ENCODE data around the gene SH3D19.
A peak's percentile ranks its signal among the peaks of the same experiment; 100 is the strongest.
"Not testable (repeated sequence)": the region's sequence is repeated elsewhere in the genome, so short reads cannot be mapped to it uniquely, and the experiment has no call there.

The SH3D19 gene

DNA sequence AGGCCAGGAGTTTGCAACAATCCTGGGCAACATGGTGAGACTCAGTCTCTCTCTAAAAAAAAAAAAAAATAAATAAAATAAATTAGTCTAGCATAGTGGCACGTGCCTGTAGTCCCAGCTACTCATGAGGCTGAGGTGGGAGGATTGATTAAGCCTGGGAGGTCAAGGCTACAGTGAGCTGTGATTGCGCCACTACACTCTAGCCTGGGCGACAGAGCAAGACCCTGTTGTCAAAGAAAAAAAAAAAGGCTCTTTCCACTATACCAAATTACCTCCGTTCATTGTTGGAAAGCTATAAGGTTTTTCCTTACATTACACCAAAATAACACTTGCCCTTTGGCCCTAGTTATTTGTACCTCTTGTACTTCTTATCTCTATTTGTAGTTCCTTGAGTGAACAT lies 58.3 kb downstream of the SH3D19 start:
- no peak for DNase-seq

DNA sequence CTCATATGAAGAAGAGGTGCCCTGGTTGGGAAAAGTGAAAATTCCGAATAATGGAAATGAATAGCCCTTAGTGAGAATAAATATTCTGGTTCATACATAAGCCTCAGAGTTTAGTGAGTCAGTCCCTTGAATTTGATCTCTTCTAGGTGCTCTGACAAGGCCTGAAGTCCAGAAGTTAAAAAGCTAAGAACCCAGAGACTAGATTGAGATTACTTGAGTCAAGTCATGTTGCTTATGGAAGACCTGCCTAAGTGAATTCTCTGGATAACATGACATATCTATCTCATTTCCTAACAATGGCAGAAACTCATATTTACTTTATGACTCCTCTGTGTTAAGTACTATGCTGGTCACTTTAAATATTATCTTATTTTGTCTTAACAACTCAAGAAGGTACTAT lies 58.9 kb downstream of the SH3D19 start:
- no peak for DNase-seq

DNA sequence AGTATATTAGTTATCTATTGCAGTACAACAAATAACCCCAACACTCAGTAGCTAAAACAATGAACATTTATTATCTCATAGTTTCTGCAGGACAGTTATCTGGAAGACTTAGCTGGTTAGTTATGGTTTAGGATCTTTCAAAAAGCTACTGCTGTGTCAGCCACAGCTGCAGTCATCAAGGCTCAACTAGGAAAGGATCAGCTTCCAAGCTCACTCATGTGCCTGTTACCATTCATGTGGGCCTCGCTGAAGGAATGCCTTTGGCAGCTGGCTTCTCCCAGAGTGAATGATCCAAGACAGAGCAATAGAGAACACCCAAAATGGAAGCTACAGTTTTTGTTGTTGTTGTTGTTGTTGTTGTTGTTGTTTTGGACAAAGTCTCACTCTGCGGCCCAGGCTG lies 62.0 kb downstream of the SH3D19 start:
- no peak for DNase-seq

DNA sequence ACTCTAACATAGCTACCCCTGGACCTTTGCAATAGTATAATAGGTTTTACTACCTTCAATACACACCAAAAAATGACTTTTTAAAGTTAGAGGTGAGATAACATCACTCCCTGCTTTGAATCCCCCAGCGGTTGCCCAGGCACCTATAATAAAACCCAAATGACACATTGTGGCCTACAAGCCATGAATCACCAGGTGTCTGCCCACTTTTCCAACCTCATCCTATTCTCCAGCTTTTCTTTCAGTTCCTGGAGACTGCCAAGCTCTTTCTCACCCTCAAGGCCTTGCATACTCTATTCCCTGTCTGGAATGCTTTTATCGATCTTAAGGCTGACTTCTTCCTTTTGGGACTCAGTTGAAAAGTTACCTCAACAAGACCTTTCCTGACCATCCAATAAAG lies 64.9 kb downstream of the SH3D19 start:
- DNase-seq = no peak

DNA sequence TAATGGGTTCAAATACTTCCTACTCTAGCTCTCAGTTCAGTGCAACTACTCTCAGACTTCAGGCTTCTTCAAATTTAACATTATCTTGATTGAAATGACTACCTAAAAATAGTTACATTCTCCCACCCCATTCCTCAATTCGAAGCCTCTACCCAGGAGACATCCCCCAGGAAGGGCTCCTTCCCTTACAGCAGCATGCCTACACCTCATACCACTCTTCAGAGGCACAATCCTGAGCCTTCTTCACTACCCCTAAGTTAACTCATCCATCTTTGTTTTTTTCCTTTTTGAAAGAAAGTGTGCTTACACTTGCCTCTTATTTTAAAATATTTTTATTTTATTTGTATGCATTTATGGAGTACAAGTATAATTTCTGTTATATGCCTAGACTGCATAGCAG lies 65.7 kb downstream of the SH3D19 start:
- no peak for DNase-seq

DNA sequence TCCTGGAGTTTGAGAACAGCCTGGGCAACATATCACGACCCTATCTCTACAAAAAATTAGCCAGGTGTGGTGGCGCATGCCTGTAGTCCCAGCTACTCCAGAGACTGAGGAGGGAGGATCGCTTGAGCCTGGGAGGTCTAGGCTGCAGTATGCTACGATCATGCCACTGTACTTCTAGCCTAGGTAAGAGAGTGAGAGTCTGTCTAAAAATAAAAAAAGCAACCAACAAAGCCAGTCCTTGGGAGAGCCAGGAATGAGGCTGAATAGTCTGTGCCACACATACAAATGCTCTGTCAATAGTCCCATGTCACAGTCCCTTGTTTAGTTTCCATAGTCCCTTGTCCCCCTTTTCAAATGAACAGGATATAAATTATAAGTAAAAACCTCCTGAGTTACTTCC lies 67.7 kb downstream of the SH3D19 start:
- no peak for DNase-seq

DNA sequence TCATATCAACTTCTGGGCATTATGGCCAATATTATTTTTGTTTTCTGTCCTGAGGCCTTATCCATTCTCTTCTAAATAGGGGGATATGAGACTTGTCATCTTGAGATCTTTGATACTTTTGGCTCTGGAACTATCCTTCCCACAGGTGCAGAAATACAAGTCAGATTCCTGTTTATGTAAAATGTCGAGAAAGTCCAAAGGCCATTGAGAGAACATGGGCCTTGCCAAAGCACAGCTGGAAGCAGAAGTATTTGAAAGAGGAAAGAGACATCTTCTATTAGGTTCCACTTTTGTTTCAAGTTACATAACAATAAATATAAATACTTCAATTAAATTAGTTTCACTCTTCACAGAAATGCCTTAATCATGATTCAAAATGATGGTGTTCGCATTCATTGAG lies 69.3 kb downstream of the SH3D19 start:
- no peak for DNase-seq

DNA sequence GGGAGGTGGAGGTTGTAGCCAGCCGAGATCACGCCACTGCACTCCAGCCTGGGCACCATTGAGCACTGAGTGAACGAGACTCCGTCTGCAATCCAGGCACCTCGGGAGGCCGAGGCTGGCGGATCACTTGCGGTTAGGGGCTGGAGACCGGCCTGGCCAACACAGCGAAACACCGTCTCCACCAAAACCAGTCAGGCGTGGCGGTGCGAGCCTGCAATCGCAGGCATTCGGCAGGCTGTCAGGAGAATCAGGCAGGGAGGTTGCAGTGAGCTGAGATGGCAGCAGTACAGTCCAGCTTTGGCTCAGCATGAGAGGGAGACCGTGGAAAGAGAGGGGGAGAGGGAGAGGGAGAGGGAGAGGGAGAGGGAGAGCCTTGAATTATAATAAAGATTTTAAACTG lies 69.7 kb downstream of the SH3D19 start:
- DNase-seq = not testable (repeated sequence)

DNA sequence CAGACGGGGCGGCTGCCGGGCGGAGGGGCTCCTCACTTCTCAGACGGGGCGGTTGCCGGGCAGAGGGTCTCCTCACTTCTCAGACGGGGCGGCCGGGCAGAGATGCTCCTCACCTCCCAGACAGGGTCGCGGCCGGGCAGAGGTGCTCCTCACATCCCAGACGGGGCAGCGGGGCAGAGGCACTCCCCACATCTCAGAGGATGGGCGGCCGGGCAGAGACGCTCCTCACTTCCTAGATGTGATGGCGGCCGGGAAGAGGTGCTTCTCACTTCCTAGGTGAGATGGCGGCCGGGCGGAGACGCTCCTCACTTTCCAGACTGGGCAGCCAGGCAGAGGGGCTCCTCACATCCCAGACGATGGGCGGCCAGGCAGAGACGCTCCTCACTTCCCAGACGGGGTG lies 70.2 kb downstream of the SH3D19 start:
- DNase-seq = not testable (repeated sequence)

DNA sequence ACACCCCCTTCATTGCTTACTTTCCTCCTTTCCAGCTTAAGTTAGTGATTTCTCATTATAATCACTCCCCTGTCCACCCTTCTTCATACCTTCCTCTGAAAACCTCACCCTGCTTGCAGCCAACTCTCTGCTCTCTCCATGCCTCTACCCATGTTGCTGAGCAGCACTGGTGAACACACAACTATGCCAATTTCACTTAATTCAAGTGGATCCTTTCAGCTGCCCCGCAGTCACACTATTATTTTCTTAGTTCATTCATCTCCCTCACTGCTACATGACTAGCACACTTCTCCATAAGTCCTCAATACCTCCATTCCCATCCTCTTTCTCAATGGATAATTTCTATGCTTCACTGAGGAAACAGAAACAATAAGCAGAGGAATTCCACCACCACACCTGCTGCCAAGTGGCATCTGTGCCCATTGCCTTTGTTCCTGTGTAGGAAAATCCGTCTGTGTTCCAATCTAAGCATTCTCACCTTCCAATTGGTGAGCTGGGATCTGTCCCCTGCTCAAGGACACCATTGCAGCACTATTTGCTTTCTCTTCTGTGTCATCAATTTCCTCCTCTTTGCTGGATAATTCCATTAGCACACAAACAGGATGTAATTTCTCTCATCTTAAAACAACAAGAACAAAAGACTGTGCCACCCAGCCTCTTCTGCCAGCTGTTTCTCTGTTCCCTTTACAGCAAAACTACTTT lies 73.7 kb downstream of the SH3D19 start:
- DNase-seq = no peak

DNA sequence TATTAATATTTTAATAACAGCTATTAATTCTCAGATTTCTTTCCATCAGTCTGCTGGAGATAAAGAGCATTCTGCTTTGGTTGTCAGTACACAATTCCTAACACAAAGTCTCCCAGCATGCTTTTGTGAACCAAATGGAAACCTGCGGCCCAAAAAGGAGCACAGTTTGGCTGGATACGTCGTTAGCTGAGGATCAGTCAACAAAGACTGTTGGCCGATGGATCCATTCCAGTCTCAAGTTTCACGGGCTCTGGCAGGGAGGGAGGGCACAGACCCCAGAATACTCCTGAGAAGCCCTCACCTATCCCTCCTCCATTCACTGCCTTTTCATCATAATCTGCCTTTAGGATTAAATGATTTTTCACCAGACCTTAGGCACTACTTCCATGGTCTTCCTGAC lies 74.7 kb downstream of the SH3D19 start:
- DNase-seq = no peak

DNA sequence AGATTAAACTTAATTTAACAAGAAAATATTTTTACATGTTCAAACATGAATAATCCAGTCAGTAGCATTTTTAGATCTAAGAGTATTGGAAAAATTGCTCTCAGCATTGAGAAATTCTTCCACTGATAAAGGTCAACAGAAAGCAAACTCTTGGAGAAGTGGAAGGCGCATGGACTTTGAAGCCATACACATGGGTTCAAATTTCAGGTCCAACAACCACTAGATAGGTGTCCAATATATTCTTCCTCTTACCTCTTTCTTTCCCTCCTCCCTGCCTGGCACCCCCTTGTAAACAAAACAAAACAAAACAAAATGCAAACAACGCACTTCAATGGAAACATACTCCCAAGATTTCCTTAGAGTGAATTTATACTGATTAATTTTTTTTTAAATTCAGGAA lies 76.9 kb downstream of the SH3D19 start:
- no peak for DNase-seq

DNA sequence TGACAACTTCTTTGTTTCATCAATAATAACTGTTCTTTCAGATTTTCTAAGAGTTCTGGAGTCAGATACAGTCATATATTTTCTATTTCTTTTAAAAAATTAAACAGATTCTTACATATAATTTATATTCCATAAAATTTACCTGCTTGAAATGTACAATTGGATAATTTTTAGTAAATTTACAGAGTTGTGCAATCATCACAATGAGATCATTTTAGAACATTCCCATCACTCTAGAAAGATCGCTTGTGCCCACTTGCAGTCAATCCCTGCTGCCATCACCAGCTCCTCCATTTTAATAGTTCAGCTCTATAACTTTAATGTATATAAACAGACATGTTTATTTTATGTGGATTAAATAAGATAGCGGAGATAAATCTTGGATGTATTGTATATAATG lies 78.0 kb downstream of the SH3D19 start:
- no peak for DNase-seq

DNA sequence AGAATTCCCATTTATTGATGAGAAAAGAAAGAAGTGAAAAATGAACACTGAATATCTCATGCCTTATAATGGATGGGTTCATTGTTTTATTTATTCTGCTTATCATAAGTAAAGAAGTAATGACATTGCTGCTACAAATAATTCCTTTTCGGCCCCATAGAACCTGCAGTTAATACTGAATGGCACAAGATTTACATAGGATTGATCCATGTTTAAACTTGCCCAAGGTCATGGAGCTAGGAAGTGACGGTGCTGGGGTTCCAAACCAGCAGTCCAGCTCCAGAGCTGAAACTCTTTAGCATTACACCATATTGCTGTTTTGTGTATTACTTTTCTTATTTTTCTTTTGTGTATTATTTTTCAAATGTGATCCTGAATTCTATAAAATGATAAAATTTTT lies 78.7 kb downstream of the SH3D19 start:
- DNase-seq = no peak

DNA sequence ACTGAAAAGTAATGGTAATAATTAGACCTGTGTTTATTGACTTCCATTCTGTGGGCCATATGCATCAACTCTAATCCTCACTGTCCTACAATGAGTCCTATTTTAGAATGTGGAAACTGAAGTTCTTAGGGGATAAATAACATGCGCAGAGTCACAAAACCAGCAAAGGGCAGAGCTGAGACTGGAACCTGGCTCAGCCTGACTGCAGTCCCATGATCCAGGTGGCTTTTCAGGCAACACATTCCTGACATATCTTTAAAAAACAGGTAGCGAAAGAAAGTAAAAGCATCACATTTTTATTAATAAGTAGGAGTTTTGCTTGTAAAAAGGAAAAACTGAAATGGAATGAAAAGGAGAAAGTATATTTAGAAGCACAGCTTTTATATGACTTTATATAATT lies 83.1 kb downstream of the SH3D19 start:
- DNase-seq = no peak

DNA sequence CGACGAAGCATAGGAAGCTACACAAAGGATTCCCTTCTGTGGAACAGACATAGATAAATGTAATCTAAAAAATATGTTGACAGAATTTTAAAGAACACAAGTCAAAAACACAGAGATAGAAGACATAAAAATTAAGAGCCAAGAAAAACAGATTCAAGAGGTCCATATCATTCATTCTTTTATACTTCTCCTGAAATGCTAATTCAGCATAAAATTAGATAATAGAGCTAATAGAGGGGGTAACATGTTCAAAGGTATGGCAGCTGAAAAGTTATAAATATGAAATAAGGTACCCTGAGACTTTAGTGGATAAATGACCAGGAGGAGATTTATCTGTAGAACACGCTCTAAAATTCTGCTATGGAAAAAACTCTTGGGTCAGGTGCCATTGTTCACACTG lies 85.8 kb downstream of the SH3D19 start:
- DNase-seq = no peak

DNA sequence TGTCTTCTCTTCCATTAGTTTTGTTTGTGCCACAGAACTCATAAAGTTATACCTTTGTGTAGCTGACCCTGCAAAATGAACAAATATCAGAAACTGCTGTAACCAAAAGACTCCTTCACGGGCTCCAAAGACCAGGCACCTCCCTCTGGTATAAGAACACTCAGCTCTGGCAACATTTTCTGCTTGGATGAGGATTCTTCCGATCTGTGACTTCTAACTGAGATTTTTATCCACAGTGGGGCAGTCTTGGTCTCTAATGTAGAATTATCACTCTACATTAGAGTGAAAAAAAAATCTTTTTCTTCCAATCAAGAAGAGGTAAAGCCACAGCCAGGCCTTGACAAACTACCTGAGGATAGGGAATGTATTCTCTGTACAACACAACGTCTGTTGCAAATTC lies 86.9 kb downstream of the SH3D19 start:
- DNase-seq = no peak

DNA sequence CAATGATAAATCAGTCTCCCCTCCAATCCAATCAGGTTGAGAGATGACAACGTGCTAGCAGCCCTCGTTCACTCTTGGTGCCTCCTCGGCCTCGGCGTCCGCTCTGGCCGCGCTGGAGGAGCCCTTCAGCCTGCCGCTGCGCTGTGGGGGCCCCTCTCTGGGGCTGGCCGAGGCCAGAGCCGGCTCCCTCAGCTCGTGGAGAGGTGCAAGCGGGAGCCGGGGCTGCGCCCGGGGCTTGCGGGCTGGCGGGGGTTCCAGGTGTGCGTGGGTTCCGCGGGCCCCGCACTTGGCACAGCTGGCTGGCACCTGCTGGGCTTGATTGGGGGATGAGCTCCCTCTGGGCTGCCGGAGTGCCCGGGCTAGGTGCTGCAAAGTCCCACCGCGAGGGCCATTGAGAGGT lies 89.4 kb downstream of the SH3D19 start:
- DNase-seq = no peak

DNA sequence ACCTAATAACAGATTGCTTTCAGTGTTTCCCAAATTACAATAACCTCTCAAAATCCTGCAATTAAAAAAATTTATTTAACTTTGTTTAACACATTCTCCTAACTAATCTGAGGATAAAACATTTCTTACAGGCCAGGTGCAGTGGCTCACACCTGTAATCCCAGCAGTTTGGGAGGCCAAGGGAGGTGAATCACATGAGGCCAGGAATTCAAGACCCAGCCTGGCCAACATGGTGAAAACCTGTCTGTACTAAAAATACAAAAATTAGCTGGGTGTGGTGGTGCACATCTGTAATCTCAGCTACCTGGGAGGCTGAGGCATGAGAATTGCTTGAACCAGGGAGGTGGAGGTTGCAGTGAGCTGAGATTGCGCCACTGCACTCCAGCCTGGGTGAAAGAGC lies 90.0 kb downstream of the SH3D19 start:
- not testable (repeated sequence) for DNase-seq

DNA sequence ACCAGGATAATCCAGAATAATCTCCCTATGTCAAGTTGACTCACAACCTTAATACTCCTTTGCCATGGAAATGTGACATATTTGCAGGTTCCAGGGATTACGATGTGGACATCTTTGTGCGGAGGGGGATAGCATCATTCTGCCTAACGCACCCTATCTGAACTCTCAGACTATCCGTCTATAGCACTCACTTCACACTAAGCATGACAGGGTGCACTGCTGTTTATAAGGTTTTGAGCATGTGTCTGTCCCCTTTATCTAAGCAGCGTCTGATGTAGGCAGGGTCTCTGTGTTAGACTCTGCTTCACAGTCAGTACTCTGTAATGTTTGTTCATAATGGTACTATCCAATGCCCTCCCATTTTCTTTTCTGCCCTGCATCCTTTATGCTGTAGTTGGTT lies 91.8 kb downstream of the SH3D19 start:
- DNase-seq = no peak

DNA sequence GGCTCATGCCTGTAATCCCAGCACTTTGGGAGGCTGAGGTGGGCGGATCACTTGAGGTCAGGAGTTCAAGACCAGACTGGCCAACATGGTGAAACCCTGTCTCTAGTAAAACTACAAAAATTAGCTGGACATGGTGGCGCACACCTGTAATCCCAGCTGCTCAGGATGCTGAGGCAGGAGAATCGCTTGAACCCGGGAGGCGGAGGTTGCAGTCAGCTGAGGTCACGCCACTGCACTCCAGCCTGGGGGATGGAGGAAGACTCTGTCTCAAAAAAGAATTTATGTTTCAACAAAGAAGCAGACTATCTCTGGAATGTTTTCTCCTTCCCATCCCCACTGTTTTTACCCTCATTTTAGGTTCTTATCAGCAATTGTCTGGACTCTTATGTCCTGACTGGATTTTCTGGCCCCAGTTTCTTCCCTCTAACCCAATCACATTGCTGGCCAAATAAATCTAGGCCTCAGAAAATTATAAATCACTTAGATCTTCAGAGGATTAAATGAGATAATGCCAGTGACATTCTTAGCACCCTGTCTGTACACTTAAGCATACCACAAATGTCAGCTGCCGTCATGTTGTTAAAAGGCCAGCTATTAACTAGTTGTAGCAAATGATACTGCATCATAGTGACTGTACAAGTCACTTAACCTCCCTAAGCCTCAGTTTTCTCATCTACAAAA lies 93.3 kb downstream of the SH3D19 start:
- DNase-seq = no peak

DNA sequence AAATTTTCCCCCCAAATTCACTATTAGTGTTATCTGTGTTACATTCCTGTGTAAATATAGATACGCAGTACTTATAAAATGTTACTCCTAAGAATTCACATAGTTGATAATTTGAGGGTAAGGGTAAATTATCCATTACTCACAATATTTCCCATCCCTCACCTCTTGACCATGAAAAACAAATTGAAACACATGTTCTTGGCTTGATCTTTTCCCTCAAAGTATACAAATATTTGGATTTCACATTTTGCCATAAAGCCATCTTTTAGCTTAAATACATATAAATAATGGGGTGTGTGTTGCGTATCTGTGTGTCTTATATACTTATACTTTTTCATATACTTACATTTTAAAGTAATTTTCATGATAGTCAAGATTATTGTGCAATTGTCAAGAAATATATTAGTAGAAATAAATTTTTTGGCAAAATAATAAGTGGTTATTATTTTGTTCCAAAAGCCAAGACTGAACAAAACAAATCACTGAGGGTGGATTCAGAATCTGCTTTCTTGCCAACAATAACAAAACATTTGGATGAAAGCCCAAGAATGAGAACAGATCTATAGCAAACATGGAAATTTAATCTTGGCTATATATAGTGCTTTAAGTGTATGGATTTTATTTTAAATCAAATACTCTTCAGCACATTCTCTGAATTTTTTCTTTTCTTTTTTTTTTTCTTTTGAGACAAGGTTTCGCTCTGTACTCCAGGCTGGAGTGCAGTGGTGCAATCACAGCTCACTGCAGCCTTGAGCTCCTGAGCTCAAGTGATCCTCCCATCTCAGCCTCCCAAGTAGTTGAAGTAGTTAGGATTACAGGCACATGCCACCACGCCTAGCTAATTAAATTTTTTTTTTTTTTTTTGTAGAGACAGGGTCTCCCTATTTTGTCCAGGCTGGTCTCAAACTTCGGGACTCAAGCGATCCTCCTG lies 97.0 kb downstream of the SH3D19 start:
- DNase-seq = no peak

DNA sequence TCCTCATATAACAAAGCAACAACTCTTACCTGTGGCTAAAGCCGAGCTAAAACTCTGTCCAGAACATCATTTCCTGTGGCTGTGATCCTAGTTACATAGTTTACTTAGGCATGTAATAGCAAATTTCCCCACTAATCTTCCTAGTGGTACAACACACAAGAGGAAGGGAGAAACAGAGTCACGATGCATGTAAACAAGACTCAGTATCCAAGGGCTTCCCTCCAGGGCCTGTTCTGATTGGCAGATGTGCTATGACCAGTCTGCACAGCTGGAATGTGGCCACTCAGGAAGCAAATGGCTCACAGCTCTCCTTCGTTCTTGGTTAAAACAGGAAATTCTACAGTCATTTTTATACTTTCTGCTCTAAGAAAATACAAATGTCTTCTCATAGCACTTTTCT lies 97.7 kb downstream of the SH3D19 start:
- DNase-seq = peak; percentile 75

DNA sequence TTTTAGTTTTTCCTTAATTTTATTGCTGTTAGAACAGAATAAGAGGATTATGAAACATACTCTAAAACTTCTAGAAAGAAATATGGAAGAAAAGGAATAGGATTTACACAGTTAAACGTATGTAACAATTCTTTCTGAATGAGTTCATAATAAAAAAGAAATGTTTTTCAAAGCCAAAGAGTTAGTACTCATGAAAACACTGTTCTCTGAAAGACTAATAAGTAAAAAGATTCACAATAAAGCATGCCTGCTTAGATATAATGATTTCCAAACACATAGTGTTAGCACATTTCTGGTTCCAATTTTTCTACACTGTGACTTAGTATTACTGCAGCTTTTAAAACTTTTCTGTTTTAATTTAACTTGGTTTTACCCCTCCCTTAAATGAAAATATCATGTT lies 98.2 kb downstream of the SH3D19 start:
- no peak for DNase-seq

All from right forelimb (tissue), 1 donor.